Keratinocyte (primary cell): ENCODE measurements around the gene CRBN. TPM values are rescaled to one million over a fixed set of nuclear protein-coding genes. Genes with fewer than 3 reads are reported as not detected.

Experiments used
- DNase-seq: peaks from one replicate; pipeline ENCODE4 v3.0.0-alpha.2; 2011; ENCODE audit warnings: low read depth, missing footprints, low spot score
- FAIRE-seq: peaks from 2 replicates; lab custom pipeline; 2011; peaks lifted over from hg19 to GRCh38; lab: Jason Lieb, UNC
- H2AFZ ChIP-seq: 2 replicates; pipeline ENCODE4 v1.6.0; 2012; ENCODE audit warnings: low read length, control low read depth, inconsistent platforms; ENCODE audit not compliant: control insufficient read depth
- H3K27ac ChIP-seq: 2 replicates; pipeline ENCODE4 v1.5.1; 2011; ENCODE audit warnings: low read length; ENCODE audit not compliant: control insufficient read depth, insufficient read depth
- H3K27me3 ChIP-seq: 3 replicates; pipeline ENCODE4 v1.6.0; 2011; ENCODE audit warnings: low read length; ENCODE audit not compliant: control insufficient read depth, insufficient read depth; ENCODE audit errors: extremely low read depth
- H3K36me3 ChIP-seq, 2 experiments: 2 replicates in 1 of 2; 3 replicates in 1 of 2; pipeline ENCODE4 v1.5.1; 2011; ENCODE audit warnings: low read length in 2 of 2, mild to moderate bottlenecking in 1 of 2; ENCODE audit not compliant: control insufficient read depth in 2 of 2, insufficient read depth in 2 of 2; ENCODE audit errors: extremely low read depth in 1 of 2
- H3K4me1 ChIP-seq: 3 replicates; pipeline ENCODE4 v1.5.1; 2011; ENCODE audit warnings: low read length; ENCODE audit not compliant: control insufficient read depth, insufficient read depth; ENCODE audit errors: extremely low read depth
- H3K4me2 ChIP-seq: 3 replicates; pipeline ENCODE4 v1.6.0; 2011; ENCODE audit warnings: low read depth, low read length; ENCODE audit not compliant: control insufficient read depth, insufficient read depth; ENCODE audit errors: extremely low read depth
- H3K4me3 ChIP-seq, 3 experiments: fragments of 200-600 bp in 1 of 3; sonication (generic) in 1 of 3; 2 replicates in 2 of 3; 3 replicates in 1 of 3; pipeline ENCODE4 v1.5.1; 2011 to 2016; ENCODE audit warnings: low read length in 3 of 3, mild to moderate bottlenecking in 3 of 3, control low read depth in 2 of 3, inconsistent platforms in 1 of 3, low read depth in 1 of 3, mixed read lengths in 1 of 3, mixed run types in 1 of 3, moderate library complexity in 1 of 3; ENCODE audit not compliant: control insufficient read depth in 2 of 3, insufficient read depth in 2 of 3; ENCODE audit errors: extremely low read depth in 1 of 3
- H3K79me2 ChIP-seq: 2 replicates; pipeline ENCODE4 v1.6.0; 2012; ENCODE audit warnings: low read length; ENCODE audit not compliant: control insufficient read depth, insufficient read depth
- H3K9ac ChIP-seq: 3 replicates; pipeline ENCODE4 v1.6.0; 2011; ENCODE audit warnings: low read length; ENCODE audit not compliant: control insufficient read depth, insufficient read depth; ENCODE audit errors: extremely low read depth
- H3K9me1 ChIP-seq: 3 replicates; pipeline ENCODE4 v1.6.0; 2011; ENCODE audit warnings: low read length; ENCODE audit not compliant: control insufficient read depth, insufficient read depth; ENCODE audit errors: extremely low read depth
- H3K9me3 ChIP-seq: 2 replicates; pipeline ENCODE4 v1.5.1; 2012; ENCODE audit warnings: low read depth, low read length; ENCODE audit not compliant: control insufficient read depth
- H4K20me1 ChIP-seq: 3 replicates; pipeline ENCODE4 v1.6.0; 2011; ENCODE audit warnings: low read length; ENCODE audit not compliant: control insufficient read depth, insufficient read depth; ENCODE audit errors: extremely low read depth
- EZH2 ChIP-seq: IDR thresholded peaks from one replicate; pipeline ENCODE4 v1.6.1; 2012; ENCODE audit warnings: inconsistent platforms, mild to moderate bottlenecking, low read length, moderate library complexity
- dilution Hi-C: fragments of 300-500 bp; cut with MboI; formaldehyde crosslinking; loops from one replicate; pipeline ENCODE4 v1.7.0; 2020; ENCODE audit warnings: low sequenced_read_pairs; ENCODE audit not compliant: extremely low pct_ligation_motif_present
- polyA plus RNA-seq, 5 experiments: library from polyadenylated mRNA; depleted of rRNA in 3 of 5; stranded (reverse) in 3 of 5; stranded (forward) in 1 of 5; unstranded in 1 of 5; fragments of >200 nt; gene quantifications; 1 replicate in 1 of 5; 2 replicates in 3 of 5; 3 replicates in 1 of 5; pipeline versions ENCODE4 v1.2.1 to v1.2.3, GENCODE V29; 2011 to 2012; ENCODE audit warnings: missing spikeins in 2 of 5, low read depth in 1 of 5, low replicate concordance in 1 of 5
- TF ChIP-seq, protein P1 (sequence below), 3 experiments: IDR thresholded peaks in 1 of 3; conservative IDR thresholded peaks in 1 of 3; optimal IDR thresholded peaks in 1 of 3; 2 replicates in 2 of 3; 3 replicates in 1 of 3; pipeline versions ENCODE3 to v1.5.1; 2011; ENCODE audit warnings: low read length in 3 of 3, mild to moderate bottlenecking in 3 of 3, moderate library complexity in 2 of 3, control low read depth in 1 of 3, inconsistent platforms in 1 of 3; ENCODE audit not compliant: insufficient read depth in 2 of 3; ENCODE audit errors: extremely low read depth in 1 of 3

Gene CRBN
- polyA plus RNA-seq, 1 donor (not counting 4 experiments of a cell fraction or from before 2014, with no cell fraction given): 37.7 TPM

DNA sequence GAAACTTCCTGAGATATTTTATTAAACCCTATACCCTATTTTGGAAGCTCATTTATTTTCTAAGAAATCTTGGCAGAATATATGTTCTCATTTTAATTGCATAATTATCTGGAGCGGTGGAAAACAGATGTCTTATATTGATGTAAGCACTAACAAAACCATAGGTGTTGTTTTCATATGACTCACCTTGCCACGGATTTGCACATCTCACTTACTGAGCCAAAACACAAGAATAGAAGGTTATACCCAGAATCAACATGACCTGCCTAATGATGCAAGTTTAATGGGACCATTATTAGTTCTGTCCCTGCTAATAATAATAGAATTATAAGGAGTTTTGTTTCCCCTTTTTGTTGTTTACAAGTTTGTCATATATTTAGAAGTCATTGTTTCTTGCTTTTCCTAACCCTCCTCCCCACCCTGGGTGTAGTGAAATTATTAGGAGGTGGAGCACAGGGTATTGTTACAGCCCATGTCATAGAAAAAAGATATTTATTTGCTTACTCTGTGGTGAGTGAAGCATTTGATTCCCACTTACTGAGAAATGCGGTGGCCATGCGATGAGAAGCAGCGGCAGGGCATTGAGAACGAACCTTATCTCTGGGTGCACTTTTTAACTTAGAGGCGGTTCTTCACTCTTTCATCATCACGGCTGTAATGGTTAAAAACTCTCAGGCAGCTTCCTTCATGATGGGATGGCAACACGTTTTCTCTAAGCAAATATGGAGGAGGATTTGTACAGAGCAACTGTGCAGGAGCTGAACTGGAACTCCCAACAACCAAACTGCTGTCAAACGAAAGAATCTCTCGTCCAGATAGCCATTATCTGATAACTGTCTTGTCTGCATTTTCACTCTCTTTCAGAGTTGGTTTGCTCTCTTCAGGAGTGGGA, 69.8 kb downstream of the CRBN start:
- DNase-seq (no peak), FAIRE-seq (no peak)

DNA sequence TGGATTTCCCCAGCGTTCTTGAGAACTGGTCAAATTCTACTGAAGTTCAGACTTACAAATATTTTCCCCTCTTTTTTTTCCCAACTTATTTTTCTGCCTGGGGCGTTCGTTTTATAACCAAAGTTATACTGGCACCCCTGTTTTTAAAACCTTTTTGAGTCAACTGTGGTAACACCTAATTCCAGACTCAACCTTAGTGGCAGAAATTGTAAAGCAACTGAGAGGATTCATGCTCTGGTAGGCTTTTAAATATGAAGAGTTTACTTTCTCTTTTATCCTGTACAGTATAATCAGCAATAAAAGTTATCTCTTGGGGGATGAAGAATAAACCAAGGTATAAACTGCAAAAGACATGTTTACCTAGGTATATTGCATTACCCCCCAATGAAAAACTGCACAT, 71.6 kb downstream of the CRBN start:
- no peak for DNase-seq
- TF ChIP-seq EZH2: no peak
- TF ChIP-seq, protein P1, sequence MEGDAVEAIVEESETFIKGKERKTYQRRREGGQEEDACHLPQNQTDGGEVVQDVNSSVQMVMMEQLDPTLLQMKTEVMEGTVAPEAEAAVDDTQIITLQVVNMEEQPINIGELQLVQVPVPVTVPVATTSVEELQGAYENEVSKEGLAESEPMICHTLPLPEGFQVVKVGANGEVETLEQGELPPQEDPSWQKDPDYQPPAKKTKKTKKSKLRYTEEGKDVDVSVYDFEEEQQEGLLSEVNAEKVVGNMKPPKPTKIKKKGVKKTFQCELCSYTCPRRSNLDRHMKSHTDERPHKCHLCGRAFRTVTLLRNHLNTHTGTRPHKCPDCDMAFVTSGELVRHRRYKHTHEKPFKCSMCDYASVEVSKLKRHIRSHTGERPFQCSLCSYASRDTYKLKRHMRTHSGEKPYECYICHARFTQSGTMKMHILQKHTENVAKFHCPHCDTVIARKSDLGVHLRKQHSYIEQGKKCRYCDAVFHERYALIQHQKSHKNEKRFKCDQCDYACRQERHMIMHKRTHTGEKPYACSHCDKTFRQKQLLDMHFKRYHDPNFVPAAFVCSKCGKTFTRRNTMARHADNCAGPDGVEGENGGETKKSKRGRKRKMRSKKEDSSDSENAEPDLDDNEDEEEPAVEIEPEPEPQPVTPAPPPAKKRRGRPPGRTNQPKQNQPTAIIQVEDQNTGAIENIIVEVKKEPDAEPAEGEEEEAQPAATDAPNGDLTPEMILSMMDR (optimal IDR thresholded peaks at IDR 0.05 in 1 of 3, IDR thresholded peaks at IDR 0.05 in 1 of 3, conservative IDR thresholded peaks at IDR 0.05 in 1 of 3; ENCODE audit: extremely low read depth in 1 of 3, insufficient read depth in 2 of 3, low read length in 3 of 3): no peak
- no peak overlapping the region for H3K4me3 ChIP-seq
- no peaks in the 10 kb centered on the region for H4K20me1 ChIP-seq
- FAIRE-seq: no peak
- no peak overlapping the region for H3K27ac ChIP-seq
- dilution Hi-C loops: no loop called here
- H3K27me3 ChIP-seq: no peaks in the 10 kb centered on the region
- H3K4me1 ChIP-seq: no peaks in the 10 kb centered on the region
- H2AFZ ChIP-seq: no peak overlapping the region
- no peaks in the 10 kb centered on the region for H3K36me3 ChIP-seq
- no peak overlapping the region for H3K9ac ChIP-seq
- no peaks in the 10 kb centered on the region for H3K79me2 ChIP-seq
- no peak overlapping the region for H3K4me2 ChIP-seq
- H3K9me1 ChIP-seq: no peaks in the 10 kb centered on the region
- no peaks in the 10 kb centered on the region for H3K9me3 ChIP-seq

More for the DNA sequence above, 69.8 kb downstream of the CRBN start:
- no peak overlapping the region for H3K4me2 ChIP-seq
- no peaks in the 10 kb centered on the region for H4K20me1 ChIP-seq
- H3K27ac ChIP-seq: no peak overlapping the region
- H3K9me3 ChIP-seq: no peaks in the 10 kb centered on the region
- H3K36me3 ChIP-seq: no peaks in the 10 kb centered on the region
- dilution Hi-C loops: no loop called here
- no peak overlapping the region for H3K9ac ChIP-seq
- H3K27me3 ChIP-seq: no peaks in the 10 kb centered on the region
- TF ChIP-seq EZH2: no peak
- TF ChIP-seq, protein P1 (optimal IDR thresholded peaks at IDR 0.05 in 1 of 3, IDR thresholded peaks at IDR 0.05 in 1 of 3, conservative IDR thresholded peaks at IDR 0.05 in 1 of 3; ENCODE audit: extremely low read depth in 1 of 3, insufficient read depth in 2 of 3, low read length in 3 of 3): no peak
- H3K4me1 ChIP-seq: no peaks in the 10 kb centered on the region
- no peak overlapping the region for H2AFZ ChIP-seq
- no peaks in the 10 kb centered on the region for H3K9me1 ChIP-seq
- no peaks in the 10 kb centered on the region for H3K79me2 ChIP-seq
- no peak overlapping the region for H3K4me3 ChIP-seq
